HEK293 (cell line): Measurements from ENCODE around the gene ZNF527.

Source experiments
- CTCF ChIA-PET: fragments of 350-600 bp; formaldehyde crosslinking; extraction: SDS; loops from one replicate; lab custom pipeline; 2021; ENCODE audit warnings: antibody characterized with exemption; lab: Yijun Ruan, JAX
- POLR2A ChIA-PET: fragments of 300-600 bp; formaldehyde crosslinking; extraction: SDS; loops from one replicate; lab custom pipeline; 2020; ENCODE audit warnings: antibody characterized with exemption, inconsistent platforms; lab: Yijun Ruan, JAX
- H3K27ac ChIP-seq: fragments of 200-500 bp; sonication (Bioruptor generic); 2 replicates; pipeline ENCODE4 v1.5.1; 2014; ENCODE audit warnings: low read depth, low read length, control low read depth, inconsistent platforms; ENCODE audit errors: extremely low read depth
- H3K36me3 ChIP-seq, 2 experiments: fragments of 200-500 bp in 1 of 2; sonication (Bioruptor generic) in 1 of 2; 1 replicate in 1 of 2; 2 replicates in 1 of 2; pipeline ENCODE4 v1.5.1; 2014 to 2017; ENCODE audit warnings: inconsistent platforms in 2 of 2, low read length in 2 of 2; ENCODE audit not compliant: control insufficient read depth in 2 of 2, insufficient read depth in 1 of 2
- H3K4me1 ChIP-seq: fragments of 200-500 bp; sonication (Bioruptor generic); 2 replicates; pipeline ENCODE4 v1.5.1; 2014; ENCODE audit warnings: mild to moderate bottlenecking, low read length, inconsistent platforms; ENCODE audit not compliant: control insufficient read depth, insufficient read depth
- H3K4me3 ChIP-seq: 2 replicates; pipeline ENCODE4 v1.5.1; 2011; ENCODE audit warnings: low read depth, mild to moderate bottlenecking, control low read depth, low read length, moderate library complexity
- H3K9me3 ChIP-seq: fragments of 200-500 bp; sonication (Bioruptor generic); 2 replicates; pipeline ENCODE4 v1.5.1; 2014; ENCODE audit warnings: low read depth, low read length, inconsistent platforms; ENCODE audit not compliant: control insufficient read depth, insufficient read depth
- MZF1 ChIP-seq: fragments of 450-650 bp; formaldehyde crosslinking; IDR thresholded peaks from 2 replicates; pipeline ENCODE4 v1.5.1; 2017; ENCODE audit warnings: missing biosample characterization, missing genetic modification characterization, borderline replicate concordance
- OSR2 ChIP-seq: fragments of 450-650 bp; formaldehyde crosslinking; IDR thresholded peaks from 2 replicates; pipeline ENCODE4 v1.5.1; 2016; ENCODE audit warnings: missing biosample characterization, missing genetic modification characterization
- PRDM1 ChIP-seq: fragments of 450-650 bp; formaldehyde crosslinking; IDR thresholded peaks from 2 replicates; pipeline ENCODE4; 2016; ENCODE audit warnings: missing biosample characterization, missing genetic modification characterization
- SETDB1 ChIP-seq: IDR thresholded peaks from one replicate; pipeline ENCODE4 v1.6.1; 2017; ENCODE audit warnings: mild to moderate bottlenecking, low read length, moderate library complexity, mixed read lengths; ENCODE audit not compliant: insufficient read length
- SP7 ChIP-seq: fragments of 450-650 bp; formaldehyde crosslinking; IDR thresholded peaks from 2 replicates; pipeline ENCODE4 v1.5.1; 2016; ENCODE audit warnings: missing biosample characterization, missing genetic modification characterization
- TSHZ1 ChIP-seq: fragments of 450-650 bp; formaldehyde crosslinking; IDR thresholded peaks from 2 replicates; pipeline ENCODE4 v1.5.1; 2016; ENCODE audit warnings: missing biosample characterization, missing genetic modification characterization, borderline replicate concordance
- WT1 ChIP-seq: fragments of 450-650 bp; formaldehyde crosslinking; IDR thresholded peaks from 2 replicates; pipeline ENCODE4 v1.5.1; 2016; ENCODE audit warnings: missing biosample characterization, missing genetic modification characterization
- ZBTB26 ChIP-seq: fragments of 450-650 bp; formaldehyde crosslinking; optimal IDR thresholded peaks from 2 replicates; pipeline ENCODE3; 2016; ENCODE audit warnings: missing biosample characterization, mild to moderate bottlenecking, missing genetic modification characterization
- ZNF366 ChIP-seq: fragments of 450-650 bp; formaldehyde crosslinking; conservative IDR thresholded peaks from 2 replicates; pipeline ENCODE4 v1.5.1; 2016; ENCODE audit warnings: missing biosample characterization, missing genetic modification characterization
- ZNF530 ChIP-seq: fragments of 450-650 bp; formaldehyde crosslinking; IDR thresholded peaks from 2 replicates; pipeline ENCODE4 v1.5.1; 2016; ENCODE audit warnings: low read depth, missing biosample characterization, missing genetic modification characterization
- ZNF558 ChIP-seq: fragments of 450-650 bp; formaldehyde crosslinking; IDR thresholded peaks from 2 replicates; pipeline ENCODE4 v1.5.1; 2016; ENCODE audit warnings: missing biosample characterization, missing genetic modification characterization
- ZNF600 ChIP-seq: fragments of 450-650 bp; formaldehyde crosslinking; IDR thresholded peaks from 2 replicates; pipeline ENCODE4 v1.5.1; 2016; ENCODE audit warnings: missing biosample characterization, missing genetic modification characterization
- ZNF654 ChIP-seq: fragments of 450-650 bp; formaldehyde crosslinking; IDR thresholded peaks from 2 replicates; pipeline ENCODE4 v1.5.1; 2016; ENCODE audit warnings: low read depth, missing biosample characterization, missing genetic modification characterization
- ZNF692 ChIP-seq: fragments of 450-650 bp; formaldehyde crosslinking; IDR thresholded peaks from 2 replicates; pipeline ENCODE4 v1.5.1; 2016; ENCODE audit warnings: missing biosample characterization, missing genetic modification characterization
- ZNF768 ChIP-seq: fragments of 450-650 bp; formaldehyde crosslinking; IDR thresholded peaks from 2 replicates; pipeline ENCODE4 v1.5.1; 2018; ENCODE audit warnings: missing biosample characterization, mild to moderate bottlenecking, missing genetic modification characterization
- ZSCAN23 ChIP-seq: fragments of 450-650 bp; formaldehyde crosslinking; IDR thresholded peaks from 2 replicates; pipeline ENCODE4 v1.5.1; 2016; ENCODE audit warnings: missing biosample characterization, missing genetic modification characterization
- ZXDB ChIP-seq: fragments of 450-650 bp; formaldehyde crosslinking; IDR thresholded peaks from 2 replicates; pipeline ENCODE4 v1.5.1; 2016; ENCODE audit warnings: missing biosample characterization, missing genetic modification characterization
- TF ChIP-seq, protein P1 (sequence below): fragments of 450-650 bp; formaldehyde crosslinking; IDR thresholded peaks from 2 replicates; pipeline ENCODE4 v1.5.1; 2016; ENCODE audit warnings: missing biosample characterization, missing genetic modification characterization
- TF ChIP-seq, protein P2 (sequence below): fragments of 450-650 bp; formaldehyde crosslinking; IDR thresholded peaks from 2 replicates; pipeline ENCODE4 v1.5.1; 2016; ENCODE audit warnings: missing biosample characterization, missing genetic modification characterization

The ZNF527 gene

DNA sequence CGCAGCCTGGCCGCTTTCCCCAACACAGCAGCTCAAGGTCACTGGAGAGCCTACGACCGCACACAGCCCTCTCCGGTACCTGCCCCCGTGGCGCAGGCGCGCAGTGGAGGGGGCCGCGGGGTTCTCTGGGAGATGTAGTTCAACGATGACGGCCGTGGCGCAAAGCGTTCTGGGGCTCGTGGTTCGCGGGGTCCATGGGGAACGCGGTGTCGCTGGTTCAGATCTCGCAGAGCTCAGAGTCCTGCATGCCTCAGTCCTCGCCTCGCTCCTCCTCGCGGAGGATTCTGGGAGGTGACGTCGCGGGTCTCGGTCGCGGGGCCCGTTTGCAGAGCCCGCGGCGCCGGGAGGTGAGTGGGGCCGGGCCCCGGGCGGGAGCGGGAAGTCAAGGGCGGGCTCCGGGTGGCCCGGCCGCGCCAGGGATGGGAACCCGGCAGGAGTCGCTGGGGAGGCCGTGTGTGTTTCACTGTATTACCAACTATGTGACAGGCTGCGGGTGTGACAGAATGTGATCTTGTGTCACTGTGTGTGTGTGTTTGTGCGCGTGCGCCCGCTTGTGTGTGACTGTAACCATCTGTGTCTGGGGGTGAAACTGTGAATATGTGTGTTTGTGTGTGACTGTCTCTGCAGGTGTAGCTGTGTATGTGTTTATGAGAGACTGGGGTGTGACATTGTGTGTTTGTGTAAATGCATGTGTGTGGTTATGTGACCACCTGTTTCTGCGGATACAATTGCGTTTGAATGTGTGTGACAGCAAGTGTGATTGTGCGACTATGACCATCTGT lies at the start of gene ZNF527 (continued):
- TF ChIP-seq SETDB1 (no peak), ZNF558 (tag by site-specific recombination) (0 out of 2 replicates have a peak, but pooled peaks have one; percentile 83), ZNF366 (tag by site-specific recombination) (no peak)

- ChIA-PET CTCF (interaction anchor here (0.6 to 0.7 kb wide), 2 partner anchors 534 to 1396 kb away, joined by 4 to 8 read pairs; no protein-coding TSS in a partner anchor), POLR2A (no interaction called here)
- TF ChIP-seq ZBTB26 (tag by site-specific recombination) (no peak), ZNF600 (tag by site-specific recombination) (no peak), ZNF692 (tag by site-specific recombination) (no peak), ZNF654 (peak; percentile 79)
- TF ChIP-seq, protein P1, sequence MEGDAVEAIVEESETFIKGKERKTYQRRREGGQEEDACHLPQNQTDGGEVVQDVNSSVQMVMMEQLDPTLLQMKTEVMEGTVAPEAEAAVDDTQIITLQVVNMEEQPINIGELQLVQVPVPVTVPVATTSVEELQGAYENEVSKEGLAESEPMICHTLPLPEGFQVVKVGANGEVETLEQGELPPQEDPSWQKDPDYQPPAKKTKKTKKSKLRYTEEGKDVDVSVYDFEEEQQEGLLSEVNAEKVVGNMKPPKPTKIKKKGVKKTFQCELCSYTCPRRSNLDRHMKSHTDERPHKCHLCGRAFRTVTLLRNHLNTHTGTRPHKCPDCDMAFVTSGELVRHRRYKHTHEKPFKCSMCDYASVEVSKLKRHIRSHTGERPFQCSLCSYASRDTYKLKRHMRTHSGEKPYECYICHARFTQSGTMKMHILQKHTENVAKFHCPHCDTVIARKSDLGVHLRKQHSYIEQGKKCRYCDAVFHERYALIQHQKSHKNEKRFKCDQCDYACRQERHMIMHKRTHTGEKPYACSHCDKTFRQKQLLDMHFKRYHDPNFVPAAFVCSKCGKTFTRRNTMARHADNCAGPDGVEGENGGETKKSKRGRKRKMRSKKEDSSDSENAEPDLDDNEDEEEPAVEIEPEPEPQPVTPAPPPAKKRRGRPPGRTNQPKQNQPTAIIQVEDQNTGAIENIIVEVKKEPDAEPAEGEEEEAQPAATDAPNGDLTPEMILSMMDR (tag by site-specific recombination), result peak; percentile 48
- no peak overlapping the region for H3K4me3 ChIP-seq
- H3K9me3 ChIP-seq, result peaks cover 2% of the 10 kb centered on the region; the same call in 1 of the 2 replicates
- H3K4me1 ChIP-seq, result peaks cover 15% of the 10 kb centered on the region
- peaks cover 56 to 73% of the 10 kb centered on the region in 2 experiments for H3K36me3 ChIP-seq
- H3K27ac ChIP-seq, result no peak overlapping the region
Measured at GRCh38 chr19:37329686-37330085, 41.2 kb upstream of the ZNF527 start.

GRCh38 chr19:37332839-37333238 lies 38.1 kb upstream of the ZNF527 start:
- H3K36me3 ChIP-seq, result peaks cover 49 to 66% of the 10 kb centered on the region in 2 experiments
- H3K4me3 ChIP-seq, result no peak overlapping the region
- TF ChIP-seq ZXDB (tag by site-specific recombination) (peak; percentile 20; the same call in 1 of the 2 replicates), ZSCAN23 (0 out of 2 replicates have a peak, but pooled peaks have one; percentile 40), PRDM1 (tag by site-specific recombination) (peak; percentile 73), SP7 (peak; percentile 80), ZNF530 (tag by site-specific recombination) (no peak), MZF1 (peak; percentile 78; the same call in 1 of the 2 replicates), ZNF768 (tag by site-specific recombination) (no peak), WT1 (peak; percentile 35; the same call in 1 of the 2 replicates), OSR2 (tag by site-specific recombination) (no peak), TSHZ1 (0 out of 2 replicates have a peak, but pooled peaks have one; percentile 62)
- TF ChIP-seq, protein P2, sequence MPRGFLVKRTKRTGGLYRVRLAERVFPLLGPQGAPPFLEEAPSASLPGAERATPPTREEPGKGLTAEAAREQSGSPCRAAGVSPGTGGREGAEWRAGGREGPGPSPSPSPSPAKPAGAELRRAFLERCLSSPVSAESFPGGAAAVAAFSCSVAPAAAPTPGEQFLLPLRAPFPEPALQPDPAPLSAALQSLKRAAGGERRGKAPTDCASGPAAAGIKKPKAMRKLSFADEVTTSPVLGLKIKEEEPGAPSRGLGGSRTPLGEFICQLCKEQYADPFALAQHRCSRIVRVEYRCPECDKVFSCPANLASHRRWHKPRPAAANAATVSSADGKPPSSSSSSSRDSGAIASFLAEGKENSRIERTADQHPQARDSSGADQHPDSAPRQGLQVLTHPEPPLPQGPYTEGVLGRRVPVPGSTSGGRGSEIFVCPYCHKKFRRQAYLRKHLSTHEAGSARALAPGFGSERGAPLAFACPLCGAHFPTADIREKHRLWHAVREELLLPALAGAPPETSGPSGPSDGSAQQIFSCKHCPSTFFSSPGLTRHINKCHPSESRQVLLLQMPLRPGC, result 0 out of 2 replicates have a peak, but pooled peaks have one; percentile 14
- peaks cover 15% of the 10 kb centered on the region for H3K4me1 ChIP-seq
- peaks cover 15% of the 10 kb centered on the region for H3K9me3 ChIP-seq
- CTCF ChIA-PET, result interaction anchor here (0.7 kb wide), 1 partner anchor 1400 kb away, joined by 5 read pairs; no protein-coding TSS in a partner anchor
- H3K27ac ChIP-seq, result no peak overlapping the region
- POLR2A ChIA-PET, result no interaction called here
